Activated T-cell treated with anti-CD3 and anti-CD28 coated beads, Interleukin-2, amount 50 U/mL, for 4 hours (primary cell): ENCODE results near the gene VGF. TPM values are rescaled to one million over a fixed set of nuclear protein-coding genes. Genes with fewer than 3 reads are reported as not detected.
A peak's percentile ranks its signal among the peaks of the same experiment; 100 is the strongest.

Experiments
- ATAC-seq, 2 donors: fragments of 200-7000 bp; cut with Tn5 transposase; one replicate each; pipeline ENCODE4 v1.10.0; 2021
- DNase-seq: peaks from one replicate; pipeline ENCODE4 v3.0.0-alpha.2; 2020
- H3K27me3 Mint-ChIP-seq: one replicate; pipeline ENCODE4 v1.8.0; 2021; ENCODE audit warnings: low read depth, mixed read lengths
- H3K36me3 Mint-ChIP-seq: one replicate; pipeline ENCODE4 v1.8.0; 2022; ENCODE audit warnings: mixed read lengths; ENCODE audit not compliant: insufficient read depth
- H3K4me1 Mint-ChIP-seq: one replicate; pipeline ENCODE4 v1.8.0; 2021; ENCODE audit warnings: low read depth, mixed read lengths
- H3K4me3 Mint-ChIP-seq: one replicate; pipeline ENCODE4 v1.8.0; 2021; ENCODE audit warnings: mild to moderate bottlenecking, moderate library complexity, mixed read lengths
- H3K9me3 Mint-ChIP-seq: one replicate; pipeline ENCODE4 v1.8.0; 2021; ENCODE audit warnings: mixed read lengths
- total RNA-seq, 3 donors: library from RNA; stranded (reverse); gene quantifications; one replicate each; pipeline ENCODE4 v1.2.1, GENCODE V29; 2021

Gene VGF
- total RNA-seq, 3 donors from 2014 or later = not detected

DNA sequence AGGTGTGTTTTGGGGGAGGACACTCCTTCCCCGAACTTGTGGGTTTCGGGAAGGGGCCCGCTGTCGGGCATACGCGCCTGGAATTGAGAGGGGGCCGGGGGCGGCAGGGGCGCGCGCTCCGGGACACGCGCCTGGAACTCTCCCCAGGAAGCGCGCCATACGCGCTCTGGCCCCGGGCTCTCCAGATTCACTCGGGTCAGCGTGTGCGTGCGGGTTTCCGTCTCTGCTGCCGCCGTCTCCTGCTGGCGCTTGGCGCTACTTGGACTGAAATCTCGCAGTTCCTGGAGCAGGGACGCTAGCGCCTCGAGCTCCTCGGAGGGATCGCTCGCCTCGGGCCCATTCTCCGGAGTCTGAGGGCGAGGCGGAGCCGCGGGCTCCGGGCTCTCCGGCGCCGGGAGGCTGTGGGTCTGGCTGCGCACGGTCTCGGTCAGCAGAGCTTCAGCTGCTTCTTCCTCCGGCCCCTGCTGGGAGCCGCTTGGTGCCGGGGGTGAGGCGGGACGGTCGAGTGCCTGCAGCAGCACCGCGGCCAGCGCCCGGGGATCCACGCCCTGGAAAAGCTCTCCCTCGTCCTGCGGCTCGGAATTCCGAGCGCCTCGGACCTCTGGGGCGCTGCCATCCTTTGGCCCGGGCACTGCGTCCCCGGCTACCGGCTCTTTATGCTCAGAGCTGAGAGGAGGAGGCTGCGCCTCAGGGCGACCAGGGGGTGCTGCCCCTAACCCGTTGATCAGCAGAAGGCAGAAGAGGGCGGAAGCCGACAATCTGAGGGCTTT lies 1.1 kb downstream of the VGF start:
- Mint-ChIP-seq H3K27me3 (peaks cover 56% of the 10 kb centered on the region), H3K4me3 (peak overlapping the region; percentile 6), H3K4me1 (peaks cover 42% of the 10 kb centered on the region), H3K36me3 (peaks cover 4% of the 10 kb centered on the region), H3K9me3 (no peaks in the 10 kb centered on the region)
- no peak for DNase-seq
- ATAC-seq = no peak

DNA sequence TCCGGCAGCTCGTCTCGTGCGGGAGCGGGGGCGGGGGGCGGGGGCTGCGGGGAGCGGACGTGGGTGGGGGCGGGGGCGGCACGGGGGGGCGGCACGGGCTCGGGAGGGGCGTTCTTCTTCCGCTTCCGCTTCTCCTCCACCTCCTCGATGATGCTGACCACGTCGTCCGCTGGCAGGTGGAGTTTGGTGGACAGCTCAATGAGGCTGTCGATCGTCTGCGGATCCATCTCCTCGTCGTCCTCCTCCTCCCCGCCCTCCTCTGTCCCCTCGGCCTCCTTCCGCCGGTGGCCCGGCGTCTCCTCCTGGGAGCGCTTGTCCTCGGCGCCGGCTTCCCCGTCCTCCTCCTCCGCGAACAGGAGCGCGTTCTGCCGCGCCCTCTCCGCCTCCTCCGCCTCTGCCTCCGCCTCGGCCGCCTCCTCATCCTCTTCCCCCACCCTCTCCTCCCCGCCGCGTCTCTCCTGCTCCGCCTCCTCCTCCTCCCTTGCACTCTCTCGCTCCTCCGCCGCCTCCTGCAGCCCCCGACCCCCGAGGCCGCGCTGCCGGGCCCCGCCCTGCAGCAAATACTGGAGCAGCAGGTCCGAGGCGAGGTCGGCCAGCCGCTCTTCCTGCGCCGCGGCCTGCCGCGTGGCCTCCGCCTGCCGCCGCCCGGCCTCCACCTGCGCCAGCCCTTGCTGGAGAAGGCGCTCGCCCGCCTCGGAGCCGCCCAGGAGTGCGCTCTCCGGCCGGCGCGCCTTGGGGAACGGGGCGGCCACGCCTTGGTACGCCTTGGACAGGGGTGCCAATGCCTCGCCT lies 1.9 kb downstream of the VGF start:
- peaks cover 51% of the 10 kb centered on the region for H3K27me3 Mint-ChIP-seq
- H3K4me1 Mint-ChIP-seq = peaks cover 36% of the 10 kb centered on the region
- H3K9me3 Mint-ChIP-seq = no peaks in the 10 kb centered on the region
- no peak for ATAC-seq
- H3K36me3 Mint-ChIP-seq = peaks cover 4% of the 10 kb centered on the region
- peak overlapping the region; percentile 52 for H3K4me3 Mint-ChIP-seq
- DNase-seq = peak; percentile 40

DNA sequence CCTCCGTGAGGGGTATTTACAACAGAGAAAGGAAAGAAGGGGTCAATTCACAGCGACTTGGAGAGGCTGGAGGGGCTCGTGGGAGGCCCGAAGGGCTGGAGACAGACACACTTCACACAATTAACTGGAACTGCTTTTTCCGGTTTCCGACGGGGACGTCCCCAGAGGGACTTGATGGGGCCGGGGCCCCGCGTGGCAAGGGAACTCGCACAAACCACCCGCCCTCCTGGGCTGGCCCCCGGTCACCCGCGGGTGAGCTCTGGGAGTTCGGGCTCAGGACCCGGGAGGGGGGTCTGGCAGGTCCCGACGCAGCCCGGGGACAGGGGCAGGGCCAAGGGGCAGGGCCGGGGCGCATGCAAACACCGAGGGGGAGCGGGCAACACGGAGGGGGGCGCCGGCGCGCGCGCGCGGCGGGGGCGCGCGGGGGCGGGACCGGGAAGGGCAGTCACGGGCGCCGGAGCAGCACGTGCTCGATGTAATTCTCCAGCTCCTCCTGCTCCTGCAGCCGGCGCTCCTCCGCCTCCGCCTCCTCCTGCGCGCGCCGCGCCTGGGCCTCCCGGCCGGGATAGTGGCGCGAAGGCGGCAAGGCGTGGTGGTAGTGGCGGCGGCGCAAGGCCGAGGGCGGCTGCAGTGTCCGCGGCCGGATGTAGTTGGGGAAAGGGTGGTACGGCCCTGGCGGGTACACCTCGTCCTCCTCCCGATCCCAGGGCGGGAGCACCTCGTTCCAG lies 2.7 kb downstream of the VGF start:
- ATAC-seq (no peak), DNase-seq (no peak)
- Mint-ChIP-seq H3K4me3 (peak overlapping the region; percentile 61), H3K27me3 (peaks cover 44% of the 10 kb centered on the region), H3K9me3 (no peaks in the 10 kb centered on the region), H3K4me1 (peaks cover 31% of the 10 kb centered on the region), H3K36me3 (peaks cover 8% of the 10 kb centered on the region)

DNA sequence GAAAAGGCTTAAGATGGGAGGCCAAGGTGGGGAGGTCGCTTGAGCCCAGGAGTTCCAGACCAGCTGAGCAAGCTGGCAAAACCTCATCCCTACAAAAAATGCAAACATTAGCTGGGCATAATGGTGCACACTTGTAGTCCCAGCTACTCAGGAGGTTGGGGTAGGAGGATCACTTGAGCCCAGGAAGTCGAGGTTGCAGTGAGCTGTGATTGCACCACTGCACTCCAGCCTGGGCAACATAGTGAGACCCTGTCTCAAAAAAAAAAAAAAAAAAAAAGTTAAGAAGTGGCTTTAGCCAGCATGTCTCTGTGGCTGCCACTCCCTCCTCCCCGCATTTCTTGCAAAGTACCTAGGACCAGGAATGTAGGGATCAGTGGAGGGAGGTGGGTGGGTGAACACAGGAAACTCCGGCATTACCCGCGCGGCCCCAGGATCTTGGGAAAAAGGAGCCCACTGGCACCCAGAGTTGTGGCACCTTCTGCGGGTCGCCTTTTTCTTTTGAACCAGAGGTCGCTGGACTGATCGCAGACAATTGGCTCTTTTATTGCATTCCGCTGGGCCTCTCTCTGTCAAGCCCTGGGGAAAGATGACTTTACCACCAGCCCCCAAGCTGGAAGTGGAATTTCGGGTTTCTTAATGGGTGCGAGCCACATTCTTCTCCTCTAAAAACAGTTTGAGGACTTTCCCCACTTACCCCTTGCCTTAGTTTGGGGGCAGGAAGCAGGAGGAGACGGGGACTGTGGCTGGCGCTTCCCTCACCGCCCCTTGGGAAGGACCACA lies 3.5 kb downstream of the VGF start:
- DNase-seq (no peak), ATAC-seq (no peak)
- peaks cover 12% of the 10 kb centered on the region for H3K36me3 Mint-ChIP-seq
- peaks cover 35% of the 10 kb centered on the region for H3K27me3 Mint-ChIP-seq
- peak overlapping the region; percentile 61 for H3K4me3 Mint-ChIP-seq
- H3K9me3 Mint-ChIP-seq = no peaks in the 10 kb centered on the region
- peaks cover 24% of the 10 kb centered on the region for H3K4me1 Mint-ChIP-seq

DNA sequence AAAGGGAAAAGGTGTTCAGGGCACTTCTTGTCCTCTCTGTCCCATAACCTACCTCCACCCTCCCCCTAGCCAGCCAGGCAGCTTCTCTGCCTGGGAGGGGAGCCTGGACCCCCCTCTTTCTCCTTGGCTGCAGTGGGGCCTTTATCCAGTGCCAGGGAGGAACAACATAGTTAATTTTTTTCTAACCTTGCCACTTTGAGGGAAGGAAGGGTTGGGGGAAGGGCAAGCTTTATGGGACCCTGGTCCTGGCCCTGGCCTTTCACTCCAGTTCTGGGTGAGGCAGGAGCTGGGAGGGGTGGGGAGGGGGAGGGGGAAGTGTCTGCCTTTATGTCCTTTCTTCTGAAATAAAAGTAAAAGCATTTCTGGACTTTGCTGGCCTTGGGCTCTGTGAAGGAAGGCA lies 4.5 kb downstream of the VGF start:
- Mint-ChIP-seq H3K27me3 (peaks cover 29% of the 10 kb centered on the region), H3K9me3 (no peaks in the 10 kb centered on the region), H3K36me3 (peaks cover 14% of the 10 kb centered on the region), H3K4me3 (no peak overlapping the region), H3K4me1 (peaks cover 18% of the 10 kb centered on the region)
- ATAC-seq (no peak), DNase-seq (no peak)

DNA sequence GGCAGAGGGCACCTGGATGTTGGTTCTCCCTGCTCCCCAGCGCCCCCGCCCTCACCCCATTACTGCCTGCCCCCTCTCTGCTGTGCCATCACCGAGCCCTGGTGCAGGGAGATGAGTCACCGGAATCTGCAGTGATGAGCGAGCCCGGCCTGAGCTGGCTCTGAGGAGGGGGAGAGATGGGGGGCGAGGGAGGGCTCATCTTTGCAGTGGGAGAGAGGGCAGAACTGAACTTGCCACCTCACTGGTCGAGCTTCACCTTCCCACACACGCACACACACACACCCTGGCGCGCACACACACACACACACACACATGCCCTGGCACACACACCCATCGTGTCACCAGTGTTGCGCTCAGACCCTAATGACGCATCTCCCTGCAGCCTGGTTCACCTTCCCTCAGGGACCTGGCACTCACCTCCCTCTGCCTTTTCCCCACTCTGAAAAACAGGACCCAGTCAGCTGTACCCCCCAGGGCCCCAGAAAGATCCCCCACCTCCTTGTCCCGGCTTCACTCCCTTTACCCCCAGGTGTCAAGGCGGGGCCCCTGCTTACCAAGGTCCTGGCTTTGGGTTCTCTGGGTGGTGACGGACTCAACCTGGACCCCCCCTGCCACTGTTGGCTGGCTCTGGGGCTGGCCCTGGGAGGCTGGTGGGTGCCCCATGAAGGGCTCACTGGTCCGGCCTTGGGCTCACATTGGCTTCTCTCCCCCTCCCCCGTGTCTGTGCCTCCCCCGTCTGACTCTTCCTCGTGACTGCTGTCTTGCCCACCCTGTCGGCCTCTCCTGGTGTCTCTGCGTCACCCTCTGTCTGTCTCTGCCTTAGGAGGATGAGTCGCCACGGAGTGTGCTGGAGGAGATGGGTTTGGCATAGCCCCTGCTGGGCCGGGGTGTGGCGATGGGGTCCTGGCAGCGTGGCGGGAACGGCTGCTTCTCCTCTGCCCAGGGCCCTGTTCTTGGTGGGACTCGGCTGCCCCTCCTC lies 5.4 kb downstream of the VGF start:
- Mint-ChIP-seq H3K4me1 (peaks cover 17% of the 10 kb centered on the region), H3K36me3 (peaks cover 14% of the 10 kb centered on the region), H3K27me3 (peaks cover 20% of the 10 kb centered on the region), H3K9me3 (no peaks in the 10 kb centered on the region), H3K4me3 (no peak overlapping the region)
- no peak for DNase-seq
- ATAC-seq = no peak

DNA sequence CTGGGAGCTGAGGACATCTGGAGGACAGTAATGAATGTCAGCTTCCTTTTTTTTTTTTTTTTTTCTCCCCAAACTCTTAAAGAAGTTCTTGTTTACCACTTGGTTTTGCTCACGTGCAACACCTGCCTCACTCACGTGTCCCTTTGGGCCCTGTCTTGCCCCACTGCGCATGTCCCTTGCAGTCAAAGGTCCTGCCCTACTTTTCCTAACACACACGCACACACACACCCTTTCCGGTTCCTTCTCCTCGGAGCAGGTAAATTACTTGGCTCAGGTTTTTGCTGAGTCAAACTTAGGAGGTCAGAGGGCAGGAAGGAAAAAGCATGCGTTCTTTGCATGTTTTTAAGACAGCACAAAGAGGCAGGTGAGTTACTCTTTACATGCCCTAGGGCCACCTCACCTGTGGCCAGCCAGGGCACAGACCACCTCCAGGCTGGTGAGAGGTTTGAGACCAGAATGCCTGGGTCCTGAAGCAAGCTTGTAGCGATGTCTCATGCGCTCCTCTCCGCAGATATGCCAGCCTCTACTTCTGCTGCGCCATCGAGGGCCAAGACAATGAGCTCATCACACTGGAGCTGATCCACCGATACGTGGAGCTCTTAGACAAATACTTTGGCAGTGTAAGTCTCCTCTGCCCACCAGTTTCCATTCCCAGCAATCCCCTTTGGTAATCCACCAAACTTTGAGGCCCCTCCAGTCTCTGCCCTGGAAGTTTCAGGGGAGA lies 8.3 kb downstream of the VGF start:
- DNase-seq (no peak), ATAC-seq (no peak)
- Mint-ChIP-seq H3K9me3 (no peaks in the 10 kb centered on the region), H3K27me3 (peaks cover 7% of the 10 kb centered on the region), H3K4me1 (peaks cover 11% of the 10 kb centered on the region), H3K36me3 (peaks cover 14% of the 10 kb centered on the region), H3K4me3 (no peak overlapping the region)

DNA sequence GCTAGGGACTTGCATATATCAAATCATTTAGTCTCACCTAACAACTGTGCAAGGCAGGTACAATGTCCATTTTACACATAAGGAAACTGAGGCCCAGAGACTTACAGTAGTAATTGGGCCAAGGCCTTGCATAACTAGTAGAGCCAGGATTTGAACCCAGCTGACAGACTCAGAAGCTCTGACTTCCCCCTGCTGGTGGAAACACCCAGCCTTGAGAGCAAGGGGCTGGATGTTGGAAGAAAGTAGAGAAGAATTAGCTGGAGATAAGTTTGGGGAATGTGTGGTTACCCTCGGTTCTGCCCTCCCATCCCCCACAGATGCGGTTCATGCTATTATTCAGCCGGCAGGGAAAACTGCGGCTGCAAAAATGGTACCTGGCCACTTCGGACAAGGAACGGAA lies 9.1 kb downstream of the VGF start:
- no peak for DNase-seq
- Mint-ChIP-seq H3K9me3 (no peaks in the 10 kb centered on the region), H3K27me3 (peaks cover 4% of the 10 kb centered on the region), H3K4me1 (peaks cover 11% of the 10 kb centered on the region), H3K36me3 (peaks cover 14% of the 10 kb centered on the region), H3K4me3 (no peak overlapping the region)
- no peak for ATAC-seq

DNA sequence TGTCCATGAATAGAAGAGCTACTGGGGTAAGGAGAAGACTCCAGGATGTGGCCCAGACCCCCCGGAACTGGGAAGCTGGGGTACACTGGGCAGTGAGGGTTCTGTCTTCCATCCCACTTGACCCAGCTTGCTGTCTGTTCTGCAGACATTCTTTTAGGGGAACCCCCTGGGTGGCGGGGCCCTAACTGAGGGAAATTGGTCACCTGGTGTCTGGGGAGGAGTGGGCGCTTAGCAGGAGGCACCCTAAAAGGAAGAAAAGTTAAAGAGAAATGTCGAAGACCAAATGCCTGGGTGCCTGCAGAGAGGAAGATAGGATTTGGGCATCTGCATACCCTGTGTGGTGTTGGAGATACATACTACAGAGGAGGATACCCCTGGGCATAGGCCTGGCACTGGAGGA lies 10.1 kb downstream of the VGF start:
- H3K36me3 Mint-ChIP-seq = peaks cover 12% of the 10 kb centered on the region
- ATAC-seq (no peak), DNase-seq (no peak)
- peaks cover under 1% of the 10 kb centered on the region for H3K27me3 Mint-ChIP-seq
- peak overlapping the region; percentile 81 for H3K4me3 Mint-ChIP-seq
- H3K9me3 Mint-ChIP-seq = no peaks in the 10 kb centered on the region
- peaks cover 11% of the 10 kb centered on the region for H3K4me1 Mint-ChIP-seq

DNA sequence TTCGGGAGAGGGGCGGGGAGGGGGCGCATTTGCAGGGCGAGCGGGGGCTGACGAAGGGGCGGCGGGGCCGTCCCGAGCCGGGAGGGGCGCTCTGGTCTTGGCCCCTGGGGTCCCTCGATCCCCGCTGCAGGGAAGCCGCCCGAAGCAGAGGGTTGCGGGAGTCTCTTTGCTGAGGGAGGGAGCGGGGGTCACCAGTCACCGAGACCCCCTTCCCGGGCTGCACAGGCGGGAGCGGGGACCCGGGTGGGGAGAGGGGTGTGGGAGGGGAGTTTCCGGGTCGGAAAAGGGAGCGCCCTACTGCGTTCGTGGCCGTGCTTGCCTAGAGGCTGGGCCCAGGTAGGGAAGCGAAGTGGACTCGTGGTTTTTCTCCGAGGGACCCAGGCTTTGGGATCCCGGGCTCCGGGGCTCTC lies 10.7 kb downstream of the VGF start:
- Mint-ChIP-seq H3K4me1 (peaks cover 11% of the 10 kb centered on the region), H3K27me3 (peaks cover 2% of the 10 kb centered on the region), H3K9me3 (no peaks in the 10 kb centered on the region), H3K36me3 (peaks cover 10% of the 10 kb centered on the region), H3K4me3 (peak overlapping the region; percentile 81)
- ATAC-seq (peak; percentile 29 to 45), DNase-seq (no peak)

DNA sequence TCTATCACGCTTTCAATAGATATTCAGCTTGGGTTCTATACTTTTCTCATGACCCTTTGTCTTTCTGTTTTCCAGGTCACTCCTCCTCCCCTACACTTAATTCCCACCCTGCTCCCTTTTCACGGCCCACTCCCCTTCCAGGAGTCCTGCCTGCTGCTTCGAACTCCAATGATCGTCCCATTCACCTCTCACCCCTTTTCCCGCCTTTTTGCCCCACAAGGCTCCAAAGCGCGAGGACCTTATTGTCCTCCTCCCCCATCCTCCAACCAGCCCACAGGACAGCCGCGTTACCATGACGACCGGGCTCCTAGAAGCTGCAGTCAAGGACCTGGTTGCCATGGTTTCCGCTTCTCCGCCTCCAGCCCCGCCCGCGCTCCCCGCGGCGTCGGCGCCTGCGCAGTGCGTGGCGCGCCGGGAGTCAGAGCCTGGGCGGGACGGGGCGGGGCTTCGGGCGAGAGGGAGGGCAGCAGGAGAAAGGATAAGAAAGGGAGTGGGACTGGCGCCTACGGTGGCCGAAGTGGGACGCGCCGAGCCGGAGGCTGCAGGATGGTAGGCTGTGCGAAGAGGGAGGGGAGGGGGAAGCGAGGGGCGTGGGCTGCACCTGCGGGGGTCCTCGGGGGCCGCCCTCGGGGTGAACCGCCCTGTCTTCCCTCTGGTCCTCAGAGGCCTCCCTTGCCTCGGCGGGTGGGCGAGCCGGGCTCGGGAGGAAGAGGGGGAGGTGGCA lies 11.2 kb downstream of the VGF start, which contains the start of gene AP1S1:
TSS of gene AP1S1 (plus strand) at position 508 of the 724 bp plus-strand sequence. CDS start at position 547, 39 bp downstream.
- peaks cover 11% of the 10 kb centered on the region for H3K4me1 Mint-ChIP-seq
- peak; percentile 90 for DNase-seq
- peak; percentile 89 to 93 for ATAC-seq
- H3K4me3 Mint-ChIP-seq = peak within 1 kb of the TSS; percentile 81
- peaks cover 8% of the 10 kb centered on the region for H3K27me3 Mint-ChIP-seq
- peaks cover 10% of the 10 kb centered on the region for H3K36me3 Mint-ChIP-seq
- no peaks in the 10 kb centered on the region for H3K9me3 Mint-ChIP-seq
